GM23338 (cell line): ENCODE results near the gene OMP. TPM values are rescaled to one million over a fixed set of nuclear protein-coding genes. Genes with fewer than 3 reads are reported as not detected.

Experiments used
- ATAC-seq: fragments of 200-7000 bp; cut with Tn5 transposase; 3 replicates; pipeline ENCODE4 v1.9.1; 2020
- DNase-seq: peaks from one replicate; pipeline ENCODE4 v3.0.0-alpha.2; 2015; ENCODE audit warnings: low spot score
- H2AFZ ChIP-seq: fragments of 200-600 bp; sonication (generic); 2 replicates; pipeline ENCODE4 v1.8.0; 2016; ENCODE audit warnings: antibody characterized with exemption, mild to moderate bottlenecking, moderate library complexity
- H3F3A ChIP-seq: fragments of 200-600 bp; sonication (generic); replicated peaks from 2 replicates; pipeline ENCODE4 v1.8.0; 2017; ENCODE audit warnings: antibody characterized with exemption, mixed run types, low read depth
- H3K27ac ChIP-seq: fragments of 200-600 bp; sonication (generic); 2 replicates; pipeline ENCODE4 v1.6.1; 2016; ENCODE audit warnings: low read depth
- H3K27me3 ChIP-seq: fragments of 200-600 bp; sonication (generic); 2 replicates; pipeline ENCODE4 v1.8.0; 2016; ENCODE audit warnings: mild to moderate bottlenecking, mixed run types, moderate library complexity; ENCODE audit not compliant: insufficient read depth
- H3K36me3 ChIP-seq: fragments of 200-600 bp; sonication (generic); 2 replicates; pipeline ENCODE4 v1.8.0; 2016; ENCODE audit warnings: mild to moderate bottlenecking; ENCODE audit not compliant: insufficient read depth
- H3K4me1 ChIP-seq: fragments of 200-600 bp; sonication (generic); 2 replicates; pipeline ENCODE4 v1.8.0; 2016; ENCODE audit warnings: mild to moderate bottlenecking, moderate library complexity; ENCODE audit not compliant: insufficient read depth
- H3K4me2 ChIP-seq: fragments of 200-600 bp; sonication (generic); 2 replicates; pipeline ENCODE4 v1.7.1; 2017; ENCODE audit warnings: mixed run types
- H3K4me3 ChIP-seq: fragments of 200-600 bp; sonication (generic); 2 replicates; pipeline ENCODE4 v1.6.1; 2016; ENCODE audit warnings: mixed run types
- H3K79me2 ChIP-seq: fragments of 200-600 bp; sonication (generic); replicated peaks from 2 replicates; pipeline ENCODE4 v1.8.0; 2017; ENCODE audit warnings: mild to moderate bottlenecking; ENCODE audit not compliant: insufficient read depth
- H3K9me2 ChIP-seq: fragments of 200-600 bp; sonication (generic); 2 replicates; pipeline ENCODE4 v1.8.0; 2017; ENCODE audit not compliant: insufficient read depth
- H4K20me1 ChIP-seq: fragments of 200-600 bp; sonication (generic); replicated peaks from 2 replicates; pipeline ENCODE4 v1.8.0; 2017; ENCODE audit warnings: mild to moderate bottlenecking; ENCODE audit not compliant: insufficient read depth
- H3K27ac Mint-ChIP-seq: 2 replicates; pipeline ENCODE4 v1.8.0; 2020; ENCODE audit warnings: inconsistent platforms, mild to moderate bottlenecking, moderate library complexity, mixed read lengths
- H3K27me3 Mint-ChIP-seq: 3 replicates; pipeline ENCODE4 v1.8.0; 2022; ENCODE audit warnings: low read depth, mild to moderate bottlenecking, moderate library complexity, mixed read lengths, inconsistent platforms; ENCODE audit not compliant: insufficient read depth, poor library complexity
- H3K36me3 Mint-ChIP-seq: 3 replicates; pipeline ENCODE4 v1.8.0; 2021; ENCODE audit warnings: low read depth, mild to moderate bottlenecking, inconsistent platforms, moderate library complexity, mixed read lengths
- H3K4me1 Mint-ChIP-seq: 3 replicates; pipeline ENCODE4 v1.8.0; 2020; ENCODE audit warnings: mild to moderate bottlenecking, inconsistent platforms, mixed read lengths
- H3K4me3 Mint-ChIP-seq: 3 replicates; pipeline ENCODE4 v1.8.0; 2021; ENCODE audit warnings: moderate library complexity, mild to moderate bottlenecking, inconsistent platforms, mixed read lengths
- H3K9me3 Mint-ChIP-seq: 3 replicates; pipeline ENCODE4 v1.8.0; 2020; ENCODE audit warnings: moderate library complexity, mild to moderate bottlenecking, inconsistent platforms, mixed read lengths
- CREB1 ChIP-seq: fragments of 250-450 bp; sonication (Bioruptor Pico); IDR thresholded peaks from 2 replicates; pipeline ENCODE4 v1.5.0; 2020; ENCODE audit warnings: low read depth, mild to moderate bottlenecking, moderate library complexity
- EZH2 ChIP-seq: fragments of 200-600 bp; sonication (generic); IDR thresholded peaks from one replicate; pipeline ENCODE4 v1.8.0; 2017; ENCODE audit warnings: antibody characterized with exemption, mild to moderate bottlenecking, low read depth; ENCODE audit not compliant: unreplicated experiment
- EZH2phosphoT487 ChIP-seq: fragments of 200-600 bp; sonication (generic); IDR thresholded peaks from one replicate; pipeline ENCODE4 v1.8.1; 2018; ENCODE audit warnings: antibody characterized with exemption; ENCODE audit not compliant: unreplicated experiment
- JUNB ChIP-seq: IDR thresholded peaks from one replicate; pipeline ENCODE4 v1.6.1; 2016; ENCODE audit warnings: antibody characterized with exemption; ENCODE audit not compliant: unreplicated experiment
- NANOG ChIP-seq: IDR thresholded peaks from 2 replicates; pipeline ENCODE4 v1.6.1; 2016; ENCODE audit warnings: antibody characterized with exemption, borderline replicate concordance
- POLR2AphosphoS5 ChIP-seq: IDR thresholded peaks from 2 replicates; pipeline ENCODE4 v1.6.1; 2016; ENCODE audit warnings: antibody characterized with exemption, low read depth
- STAT1 ChIP-seq: IDR thresholded peaks from one replicate; pipeline ENCODE4 v1.6.1; 2016; ENCODE audit warnings: antibody characterized with exemption; ENCODE audit not compliant: unreplicated experiment
- ZNF114 ChIP-seq: fragments of 250-450 bp; sonication (Bioruptor Pico); IDR thresholded peaks from 2 replicates; pipeline ENCODE4 v1.5.0; 2020; ENCODE audit warnings: mild to moderate bottlenecking, moderate library complexity
- ZNF331 ChIP-seq: fragments of 250-450 bp; sonication (Bioruptor Pico); IDR thresholded peaks from 2 replicates; pipeline ENCODE4 v1.5.0; 2020; ENCODE audit warnings: low read depth, mild to moderate bottlenecking, moderate library complexity
- polyA plus RNA-seq: library from polyadenylated mRNA; unstranded; fragments of >200 nt; fragmentation: Nextera tagmentation; extraction: Ambion mirVana; gene quantifications from 2 replicates; pipeline ENCODE4 v1.2.1, GENCODE V29; 2016
- total RNA-seq: library from RNA; depleted of rRNA; stranded (reverse); fragments of >200 nt; shearing (Covaris generic); gene quantifications from 2 replicates; pipeline ENCODE4 v1.2.3, GENCODE V29; 2014
- TF ChIP-seq, protein P1 (sequence below): IDR thresholded peaks from 2 replicates; pipeline ENCODE4 v1.6.1; 2016; ENCODE audit warnings: antibody characterized with exemption
- TF ChIP-seq, protein P2 (sequence below): IDR thresholded peaks from one replicate; pipeline ENCODE4 v1.6.1; 2018; ENCODE audit warnings: antibody characterized with exemption; ENCODE audit not compliant: unreplicated experiment
- TF ChIP-seq, protein P3 (sequence below), 2 experiments: fragments of 200-600 bp in 1 of 2; sonication (generic) in 1 of 2; conservative IDR thresholded peaks; 2 replicates each; pipeline versions ENCODE4 v1.5.1 to v1.6.1; 2016 to 2017; ENCODE audit warnings: antibody characterized with exemption in 2 of 2, low read depth in 2 of 2, mild to moderate bottlenecking in 2 of 2, moderate library complexity in 1 of 2
- TF ChIP-seq, protein P4 (sequence below): fragments of 250-450 bp; sonication (Bioruptor Pico); IDR thresholded peaks from 2 replicates; pipeline ENCODE4 v1.5.0; 2020; ENCODE audit warnings: mild to moderate bottlenecking, moderate library complexity

OMP gene
- total and polyA plus RNA-seq, 2 experiments from 2014 or later: 1.0 TPM; not detected in 1

DNA sequence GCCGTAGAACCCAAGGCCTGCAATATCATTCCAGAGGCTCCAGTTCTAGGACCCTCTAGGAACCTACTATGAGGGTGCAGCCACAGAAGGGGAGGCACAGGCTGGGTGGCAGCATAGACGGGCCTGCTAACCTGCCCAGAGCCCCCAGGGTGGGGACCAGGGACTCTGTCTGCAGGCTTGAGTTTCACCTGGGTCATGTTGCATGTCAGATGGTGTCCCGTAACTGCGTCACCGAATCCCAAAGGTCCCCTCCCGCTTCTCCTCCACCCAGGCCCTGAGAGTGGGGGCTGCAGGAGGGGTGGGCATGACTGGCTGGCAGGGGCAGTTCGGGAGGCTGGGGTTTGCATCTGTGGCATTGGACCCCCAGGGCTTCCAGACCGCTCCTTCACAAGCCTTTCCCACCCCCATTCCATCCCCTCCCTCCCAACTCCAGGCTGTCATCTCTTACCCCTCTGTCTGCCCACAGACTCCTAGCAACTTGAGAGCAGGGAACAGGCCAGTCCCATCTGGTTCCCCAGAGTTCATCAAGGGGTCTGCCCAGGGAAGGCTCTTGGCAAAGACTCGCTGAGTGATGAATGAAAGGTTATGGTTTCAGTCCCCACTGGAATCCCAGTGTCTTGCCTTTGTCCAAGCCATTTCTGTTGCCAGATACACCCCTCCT lies 41.7 kb downstream of the OMP start:
- Histone ChIP-seq H2AFZ (no peak overlapping the region), H3K36me3 (no peaks in the 10 kb centered on the region), H3K4me2 (no peak overlapping the region), H3K27ac (no peak overlapping the region), H3K4me3 (no peak overlapping the region), H3F3A (no peaks in the 10 kb centered on the region), H4K20me1 (no peaks in the 10 kb centered on the region), H3K27me3 (no peaks in the 10 kb centered on the region), H3K79me2 (no peaks in the 10 kb centered on the region), H3K9me2 (no peaks in the 10 kb centered on the region), H3K4me1 (peaks cover 15% of the 10 kb centered on the region)
- DNase-seq (no peak), ATAC-seq (no peak)
- no peak overlapping the region for H3K27ac Mint-ChIP-seq
- peaks cover 18% of the 10 kb centered on the region for H3K27me3 Mint-ChIP-seq
- no peaks in the 10 kb centered on the region for H3K9me3 Mint-ChIP-seq
- TF ChIP-seq ZNF331: no peak
- TF ChIP-seq, protein P1, sequence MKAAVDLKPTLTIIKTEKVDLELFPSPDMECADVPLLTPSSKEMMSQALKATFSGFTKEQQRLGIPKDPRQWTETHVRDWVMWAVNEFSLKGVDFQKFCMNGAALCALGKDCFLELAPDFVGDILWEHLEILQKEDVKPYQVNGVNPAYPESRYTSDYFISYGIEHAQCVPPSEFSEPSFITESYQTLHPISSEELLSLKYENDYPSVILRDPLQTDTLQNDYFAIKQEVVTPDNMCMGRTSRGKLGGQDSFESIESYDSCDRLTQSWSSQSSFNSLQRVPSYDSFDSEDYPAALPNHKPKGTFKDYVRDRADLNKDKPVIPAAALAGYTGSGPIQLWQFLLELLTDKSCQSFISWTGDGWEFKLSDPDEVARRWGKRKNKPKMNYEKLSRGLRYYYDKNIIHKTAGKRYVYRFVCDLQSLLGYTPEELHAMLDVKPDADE: no peak
- no peak for TF ChIP-seq CREB1
- TF ChIP-seq NANOG: no peak
- TF ChIP-seq, protein P2, sequence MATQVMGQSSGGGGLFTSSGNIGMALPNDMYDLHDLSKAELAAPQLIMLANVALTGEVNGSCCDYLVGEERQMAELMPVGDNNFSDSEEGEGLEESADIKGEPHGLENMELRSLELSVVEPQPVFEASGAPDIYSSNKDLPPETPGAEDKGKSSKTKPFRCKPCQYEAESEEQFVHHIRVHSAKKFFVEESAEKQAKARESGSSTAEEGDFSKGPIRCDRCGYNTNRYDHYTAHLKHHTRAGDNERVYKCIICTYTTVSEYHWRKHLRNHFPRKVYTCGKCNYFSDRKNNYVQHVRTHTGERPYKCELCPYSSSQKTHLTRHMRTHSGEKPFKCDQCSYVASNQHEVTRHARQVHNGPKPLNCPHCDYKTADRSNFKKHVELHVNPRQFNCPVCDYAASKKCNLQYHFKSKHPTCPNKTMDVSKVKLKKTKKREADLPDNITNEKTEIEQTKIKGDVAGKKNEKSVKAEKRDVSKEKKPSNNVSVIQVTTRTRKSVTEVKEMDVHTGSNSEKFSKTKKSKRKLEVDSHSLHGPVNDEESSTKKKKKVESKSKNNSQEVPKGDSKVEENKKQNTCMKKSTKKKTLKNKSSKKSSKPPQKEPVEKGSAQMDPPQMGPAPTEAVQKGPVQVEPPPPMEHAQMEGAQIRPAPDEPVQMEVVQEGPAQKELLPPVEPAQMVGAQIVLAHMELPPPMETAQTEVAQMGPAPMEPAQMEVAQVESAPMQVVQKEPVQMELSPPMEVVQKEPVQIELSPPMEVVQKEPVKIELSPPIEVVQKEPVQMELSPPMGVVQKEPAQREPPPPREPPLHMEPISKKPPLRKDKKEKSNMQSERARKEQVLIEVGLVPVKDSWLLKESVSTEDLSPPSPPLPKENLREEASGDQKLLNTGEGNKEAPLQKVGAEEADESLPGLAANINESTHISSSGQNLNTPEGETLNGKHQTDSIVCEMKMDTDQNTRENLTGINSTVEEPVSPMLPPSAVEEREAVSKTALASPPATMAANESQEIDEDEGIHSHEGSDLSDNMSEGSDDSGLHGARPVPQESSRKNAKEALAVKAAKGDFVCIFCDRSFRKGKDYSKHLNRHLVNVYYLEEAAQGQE: no peak
- no peak for TF ChIP-seq POLR2AphosphoS5
- TF ChIP-seq EZH2phosphoT487: no peak
- no peak for TF ChIP-seq JUNB
- TF ChIP-seq, protein P3, sequence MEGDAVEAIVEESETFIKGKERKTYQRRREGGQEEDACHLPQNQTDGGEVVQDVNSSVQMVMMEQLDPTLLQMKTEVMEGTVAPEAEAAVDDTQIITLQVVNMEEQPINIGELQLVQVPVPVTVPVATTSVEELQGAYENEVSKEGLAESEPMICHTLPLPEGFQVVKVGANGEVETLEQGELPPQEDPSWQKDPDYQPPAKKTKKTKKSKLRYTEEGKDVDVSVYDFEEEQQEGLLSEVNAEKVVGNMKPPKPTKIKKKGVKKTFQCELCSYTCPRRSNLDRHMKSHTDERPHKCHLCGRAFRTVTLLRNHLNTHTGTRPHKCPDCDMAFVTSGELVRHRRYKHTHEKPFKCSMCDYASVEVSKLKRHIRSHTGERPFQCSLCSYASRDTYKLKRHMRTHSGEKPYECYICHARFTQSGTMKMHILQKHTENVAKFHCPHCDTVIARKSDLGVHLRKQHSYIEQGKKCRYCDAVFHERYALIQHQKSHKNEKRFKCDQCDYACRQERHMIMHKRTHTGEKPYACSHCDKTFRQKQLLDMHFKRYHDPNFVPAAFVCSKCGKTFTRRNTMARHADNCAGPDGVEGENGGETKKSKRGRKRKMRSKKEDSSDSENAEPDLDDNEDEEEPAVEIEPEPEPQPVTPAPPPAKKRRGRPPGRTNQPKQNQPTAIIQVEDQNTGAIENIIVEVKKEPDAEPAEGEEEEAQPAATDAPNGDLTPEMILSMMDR (conservative IDR thresholded peaks at IDR 0.05; ENCODE audit: low read depth in 2 of 2): no peak
- no peak for TF ChIP-seq STAT1
- no peak for TF ChIP-seq EZH2
- TF ChIP-seq, protein P4, sequence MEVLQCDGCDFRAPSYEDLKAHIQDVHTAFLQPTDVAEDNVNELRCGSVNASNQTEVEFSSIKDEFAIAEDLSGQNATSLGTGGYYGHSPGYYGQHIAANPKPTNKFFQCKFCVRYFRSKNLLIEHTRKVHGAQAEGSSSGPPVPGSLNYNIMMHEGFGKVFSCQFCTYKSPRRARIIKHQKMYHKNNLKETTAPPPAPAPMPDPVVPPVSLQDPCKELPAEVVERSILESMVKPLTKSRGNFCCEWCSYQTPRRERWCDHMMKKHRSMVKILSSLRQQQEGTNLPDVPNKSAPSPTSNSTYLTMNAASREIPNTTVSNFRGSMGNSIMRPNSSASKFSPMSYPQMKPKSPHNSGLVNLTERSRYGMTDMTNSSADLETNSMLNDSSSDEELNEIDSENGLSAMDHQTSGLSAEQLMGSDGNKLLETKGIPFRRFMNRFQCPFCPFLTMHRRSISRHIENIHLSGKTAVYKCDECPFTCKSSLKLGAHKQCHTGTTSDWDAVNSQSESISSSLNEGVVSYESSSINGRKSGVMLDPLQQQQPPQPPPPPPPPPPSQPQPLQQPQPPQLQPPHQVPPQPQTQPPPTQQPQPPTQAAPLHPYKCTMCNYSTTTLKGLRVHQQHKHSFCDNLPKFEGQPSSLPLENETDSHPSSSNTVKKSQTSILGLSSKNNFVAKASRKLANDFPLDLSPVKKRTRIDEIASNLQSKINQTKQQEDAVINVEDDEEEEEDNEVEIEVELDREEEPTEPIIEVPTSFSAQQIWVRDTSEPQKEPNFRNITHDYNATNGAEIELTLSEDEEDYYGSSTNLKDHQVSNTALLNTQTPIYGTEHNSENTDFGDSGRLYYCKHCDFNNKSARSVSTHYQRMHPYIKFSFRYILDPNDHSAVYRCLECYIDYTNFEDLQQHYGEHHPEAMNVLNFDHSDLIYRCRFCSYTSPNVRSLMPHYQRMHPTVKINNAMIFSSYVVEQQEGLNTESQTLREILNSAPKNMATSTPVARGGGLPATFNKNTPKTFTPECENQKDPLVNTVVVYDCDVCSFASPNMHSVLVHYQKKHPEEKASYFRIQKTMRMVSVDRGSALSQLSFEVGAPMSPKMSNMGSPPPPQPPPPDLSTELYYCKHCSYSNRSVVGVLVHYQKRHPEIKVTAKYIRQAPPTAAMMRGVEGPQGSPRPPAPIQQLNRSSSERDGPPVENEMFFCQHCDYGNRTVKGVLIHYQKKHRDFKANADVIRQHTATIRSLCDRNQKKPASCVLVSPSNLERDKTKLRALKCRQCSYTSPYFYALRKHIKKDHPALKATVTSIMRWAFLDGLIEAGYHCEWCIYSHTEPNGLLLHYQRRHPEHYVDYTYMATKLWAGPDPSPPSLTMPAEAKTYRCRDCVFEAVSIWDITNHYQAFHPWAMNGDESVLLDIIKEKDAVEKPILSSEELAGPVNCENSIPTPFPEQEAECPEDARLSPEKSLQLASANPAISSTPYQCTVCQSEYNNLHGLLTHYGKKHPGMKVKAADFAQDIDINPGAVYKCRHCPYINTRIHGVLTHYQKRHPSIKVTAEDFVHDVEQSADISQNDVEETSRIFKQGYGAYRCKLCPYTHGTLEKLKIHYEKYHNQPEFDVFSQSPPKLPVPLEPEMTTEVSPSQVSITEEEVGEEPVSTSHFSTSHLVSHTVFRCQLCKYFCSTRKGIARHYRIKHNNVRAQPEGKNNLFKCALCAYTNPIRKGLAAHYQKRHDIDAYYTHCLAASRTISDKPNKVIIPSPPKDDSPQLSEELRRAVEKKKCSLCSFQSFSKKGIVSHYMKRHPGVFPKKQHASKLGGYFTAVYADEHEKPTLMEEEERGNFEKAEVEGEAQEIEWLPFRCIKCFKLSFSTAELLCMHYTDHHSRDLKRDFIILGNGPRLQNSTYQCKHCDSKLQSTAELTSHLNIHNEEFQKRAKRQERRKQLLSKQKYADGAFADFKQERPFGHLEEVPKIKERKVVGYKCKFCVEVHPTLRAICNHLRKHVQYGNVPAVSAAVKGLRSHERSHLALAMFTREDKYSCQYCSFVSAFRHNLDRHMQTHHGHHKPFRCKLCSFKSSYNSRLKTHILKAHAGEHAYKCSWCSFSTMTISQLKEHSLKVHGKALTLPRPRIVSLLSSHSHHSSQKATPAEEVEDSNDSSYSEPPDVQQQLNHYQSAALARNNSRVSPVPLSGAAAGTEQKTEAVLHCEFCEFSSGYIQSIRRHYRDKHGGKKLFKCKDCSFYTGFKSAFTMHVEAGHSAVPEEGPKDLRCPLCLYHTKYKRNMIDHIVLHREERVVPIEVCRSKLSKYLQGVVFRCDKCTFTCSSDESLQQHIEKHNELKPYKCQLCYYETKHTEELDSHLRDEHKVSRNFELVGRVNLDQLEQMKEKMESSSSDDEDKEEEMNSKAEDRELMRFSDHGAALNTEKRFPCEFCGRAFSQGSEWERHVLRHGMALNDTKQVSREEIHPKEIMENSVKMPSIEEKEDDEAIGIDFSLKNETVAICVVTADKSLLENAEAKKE (CRISPR knock-in tag): no peak
- TF ChIP-seq ZNF114 (CRISPR knock-in tag): no peak
- peaks cover 32% of the 10 kb centered on the region for H3K4me1 Mint-ChIP-seq
- H3K36me3 Mint-ChIP-seq: no peaks in the 10 kb centered on the region
- no peak overlapping the region for H3K4me3 Mint-ChIP-seq
